KBM-7 (cell line): ENCODE measurements around the gene SPATA21.
"Not testable (repeated sequence)": the region's sequence is repeated elsewhere in the genome, so short reads cannot be mapped to it uniquely, and the experiment has no call there.

Experiments
- DNase-seq: peaks from one replicate; pipeline ENCODE4 v3.0.0-alpha.2; 2015
- in situ Hi-C: fragments of 300-500 bp; cut with MboI; formaldehyde crosslinking; loops from 2 replicates; pipeline ENCODE4 v1.14.3; 2020; ENCODE audit warnings: low sequenced_read_pairs, low pct_unique_long_range_greater_than_20kb, mixed read lengths

The SPATA21 gene

GRCh38 chr1:16366722-16367257 is 70.4 kb downstream of the SPATA21 start, which contains the start of gene SZRD1:
SZRD1 (plus strand) TSS chr1:16367242; CDS start chr1:16367258, 16 bp downstream.
- DNase-seq: peak; percentile 99
- in situ Hi-C loops: no loop called here

- in situ Hi-C loops: not testable (repeated sequence)
- peak; percentile 50 for DNase-seq
Observed at GRCh38 chr1:16365146-16365498, 72.1 kb downstream of the SPATA21 start.

GRCh38 chr1:16356867-16357266 is 80.4 kb downstream of the SPATA21 start:
- in situ Hi-C loops: no loop called here
- no peak for DNase-seq

GRCh38 chr1:16354619-16355018 is 82.6 kb downstream of the SPATA21 start:
- in situ Hi-C loops: no loop called here
- no peak for DNase-seq

GRCh38 chr1:16352842-16353535 is 84.2 kb downstream of the SPATA21 start:
- peak; percentile 28 for DNase-seq
- in situ Hi-C loops: no loop called here

- DNase-seq: peak; percentile 97
- in situ Hi-C loops: no loop called here
Observed at GRCh38 chr1:16351994-16352841, 85.0 kb downstream of the SPATA21 start, which contains the start of gene FBXO42. FBXO42 (minus strand) TSS chr1:16352480; CDS start chr1:16315418, 37,062 bp downstream.

- in situ Hi-C loops: no loop called here
- no peak for DNase-seq
Observed at GRCh38 chr1:16351456-16351993, 85.7 kb downstream of the SPATA21 start.

- in situ Hi-C loops: no loop called here
- no peak for DNase-seq
Observed at GRCh38 chr1:16349847-16350406, 87.3 kb downstream of the SPATA21 start.
